ENCODE results near the gene ELP2.
"Not testable (repeated sequence)": the region's sequence is repeated elsewhere in the genome, so short reads cannot be mapped to it uniquely, and the experiment has no call there.

ELP2 gene

GRCh38 chr18:36129300-36130038 is at the start of gene ELP2, which contains the start of gene SLC39A6:
TSS of gene ELP2 (plus strand) at chr18:36129899. CDS start at chr18:36129934, 35 bp downstream.
TSS of gene SLC39A6 (minus strand) at chr18:36129340. CDS start at chr18:36127007, 2,333 bp downstream.
- DNase-seq (ENCODE audit: low read depth, low spot score): peak; percentile 68
- peak within 1 kb of the TSS; percentile 92 for H3K27ac ChIP-seq

GRCh38 chr18:36081118-36081517 is 48.6 kb upstream of the ELP2 start:
- not testable (repeated sequence) for H3K27ac ChIP-seq; DNase-seq (ENCODE audit: low read depth, low spot score)

GRCh38 chr18:36083729-36084128 is 46.0 kb upstream of the ELP2 start:
- no peak overlapping the region for H3K27ac ChIP-seq
- DNase-seq (ENCODE audit: low read depth, low spot score): no peak

GRCh38 chr18:36085195-36085594 is 44.5 kb upstream of the ELP2 start:
- DNase-seq (ENCODE audit: low read depth, low spot score): no peak
- H3K27ac ChIP-seq: no peak overlapping the region

- DNase-seq (ENCODE audit: low read depth, low spot score): no peak
- H3K27ac ChIP-seq: no peak overlapping the region
These were observed 43.5 kb upstream of the ELP2 start for GRCh38 chr18:36086186-36086585.

GRCh38 chr18:36088256-36088655 is 41.4 kb upstream of the ELP2 start:
- peak overlapping the region; percentile 71 for H3K27ac ChIP-seq
- DNase-seq (ENCODE audit: low read depth, low spot score): no peak

- DNase-seq (ENCODE audit: low read depth, low spot score): peak; percentile 45
These were observed 40.7 kb upstream of the ELP2 start for GRCh38 chr18:36089001-36089400.

GRCh38 chr18:36092116-36092515 is 37.6 kb upstream of the ELP2 start:
- DNase-seq (ENCODE audit: low read depth, low spot score); H3K27ac ChIP-seq: not testable (repeated sequence)

More at GRCh38 chr18:36089001-36089400, 40.7 kb upstream of the ELP2 start:
- peak overlapping the region; percentile 71 for H3K27ac ChIP-seq

GRCh38 chr18:36094431-36094830 is 35.3 kb upstream of the ELP2 start:
- H3K27ac ChIP-seq: no peak overlapping the region

GRCh38 chr18:36095936-36096519 is 33.7 kb upstream of the ELP2 start:
- no peak overlapping the region for H3K27ac ChIP-seq
- DNase-seq (ENCODE audit: low read depth, low spot score): peak; percentile 18

More at GRCh38 chr18:36094431-36094830, 35.3 kb upstream of the ELP2 start:
- DNase-seq (ENCODE audit: low read depth, low spot score): no peak

- H3K27ac ChIP-seq: no peak overlapping the region
- no peak for DNase-seq (ENCODE audit: low read depth, low spot score)
These were observed 32.7 kb upstream of the ELP2 start for GRCh38 chr18:36096955-36097354.

- no peak overlapping the region for H3K27ac ChIP-seq
- DNase-seq (ENCODE audit: low read depth, low spot score): no peak
These were observed 30.4 kb upstream of the ELP2 start for GRCh38 chr18:36099311-36099710.

- DNase-seq (ENCODE audit: low read depth, low spot score): no peak
- no peak overlapping the region for H3K27ac ChIP-seq
These were observed 27.8 kb upstream of the ELP2 start for GRCh38 chr18:36101943-36102342.

GRCh38 chr18:36104749-36105148 is 24.9 kb upstream of the ELP2 start:
- no peak for DNase-seq (ENCODE audit: low read depth, low spot score)
- no peak overlapping the region for H3K27ac ChIP-seq

GRCh38 chr18:36107477-36107876 is 22.2 kb upstream of the ELP2 start:
- no peak for DNase-seq (ENCODE audit: low read depth, low spot score)
- H3K27ac ChIP-seq: no peak overlapping the region

- no peak for DNase-seq (ENCODE audit: low read depth, low spot score)
- no peak overlapping the region for H3K27ac ChIP-seq
These were observed 21.5 kb upstream of the ELP2 start for GRCh38 chr18:36108196-36108595.

GRCh38 chr18:36108601-36109000 is 21.1 kb upstream of the ELP2 start:
- peak; percentile 29 for DNase-seq (ENCODE audit: low read depth, low spot score)
- H3K27ac ChIP-seq: no peak overlapping the region

- no peak for DNase-seq (ENCODE audit: low read depth, low spot score)
These were observed 20.0 kb upstream of the ELP2 start for GRCh38 chr18:36109737-36110136.

GRCh38 chr18:36112302-36112701 is 17.4 kb upstream of the ELP2 start:
- H3K27ac ChIP-seq: no peak overlapping the region

More at GRCh38 chr18:36109737-36110136, 20.0 kb upstream of the ELP2 start:
- H3K27ac ChIP-seq: no peak overlapping the region

GRCh38 chr18:36114251-36114650 is 15.4 kb upstream of the ELP2 start:
- DNase-seq (ENCODE audit: low read depth, low spot score): no peak
- H3K27ac ChIP-seq: no peak overlapping the region

More at GRCh38 chr18:36112302-36112701, 17.4 kb upstream of the ELP2 start:
- no peak for DNase-seq (ENCODE audit: low read depth, low spot score)

GRCh38 chr18:36114738-36115137 is 15.0 kb upstream of the ELP2 start:
- H3K27ac ChIP-seq: no peak overlapping the region
- DNase-seq (ENCODE audit: low read depth, low spot score): no peak

All from epithelial cell of prostate (primary cell).